Neural cell (in vitro differentiated cells): Measurements from ENCODE around the gene HSBP1. TPM values are rescaled to one million over a fixed set of nuclear protein-coding genes. Genes with fewer than 3 reads are reported as not detected.

ENCODE experiments used
- H2AFZ ChIP-seq: fragments of 200-600, 300-800 bp; sonication (generic), shearing (Covaris generic); 2 replicates; pipeline ENCODE4 v1.6.0; 2014; ENCODE audit warnings: low read depth, mild to moderate bottlenecking, antibody characterized with exemption, low read length, moderate library complexity
- H3F3A ChIP-seq: fragments of 200-600 bp; shearing (Covaris generic); 2 replicates; pipeline ENCODE4 v1.6.1; 2016; ENCODE audit warnings: mild to moderate bottlenecking, moderate library complexity, mixed read lengths, antibody characterized with exemption, low read length; ENCODE audit not compliant: insufficient read depth, poor library complexity, severe bottlenecking
- H3K27ac ChIP-seq: fragments of 200-600, 300-800 bp; sonication (generic), shearing (Covaris generic); 2 replicates; pipeline ENCODE4 v1.5.1; 2014; ENCODE audit warnings: mild to moderate bottlenecking, low read length, moderate library complexity
- H3K27me3 ChIP-seq: fragments of 300-800, 200-600 bp; sonication (generic), shearing (Covaris generic); 2 replicates; pipeline ENCODE4 v1.6.0; 2014; ENCODE audit warnings: mild to moderate bottlenecking, low read depth, low read length, moderate library complexity; ENCODE audit not compliant: insufficient read depth
- H3K36me3 ChIP-seq: fragments of 300-800, 200-600 bp; sonication (generic), shearing (Covaris generic); 2 replicates; pipeline ENCODE4 v1.5.1; 2014; ENCODE audit warnings: mild to moderate bottlenecking, antibody characterized with exemption, low read length, moderate library complexity; ENCODE audit not compliant: insufficient read depth
- H3K4me2 ChIP-seq: fragments of 300-800, 200-600 bp; sonication (generic), shearing (Covaris generic); 2 replicates; pipeline ENCODE4 v1.6.0; 2014; ENCODE audit warnings: mild to moderate bottlenecking, low read length
- H3K4me3 ChIP-seq: fragments of 300-800, 200-600 bp; sonication (generic), shearing (Covaris generic); 2 replicates; pipeline ENCODE4 v1.5.1; 2014; ENCODE audit warnings: mild to moderate bottlenecking, low read length, moderate library complexity
- H3K79me2 ChIP-seq: fragments of 200-600 bp; shearing (Covaris generic); replicated peaks from 2 replicates; pipeline ENCODE4 v1.6.0; 2014; ENCODE audit warnings: mild to moderate bottlenecking, low read length, moderate library complexity; ENCODE audit not compliant: insufficient read depth
- H3K9ac ChIP-seq: fragments of 300-800, 200-600 bp; sonication (generic), shearing (Covaris generic); 2 replicates; pipeline ENCODE4 v1.6.1; 2016; ENCODE audit warnings: mild to moderate bottlenecking, low read length, mixed read lengths
- H3K9me2 ChIP-seq: fragments of 200-600 bp; shearing (Covaris generic); 2 replicates; pipeline ENCODE4 v1.6.1; 2016; ENCODE audit warnings: mild to moderate bottlenecking, low read length, mixed read lengths; ENCODE audit not compliant: insufficient read depth
- H3K9me3 ChIP-seq: fragments of 200-600, 300-800 bp; sonication (generic), shearing (Covaris generic); 2 replicates; pipeline ENCODE4 v1.6.1; 2016; ENCODE audit warnings: mild to moderate bottlenecking, mixed run types, low read length, moderate library complexity, mixed read lengths
- H4K20me1 ChIP-seq: fragments of 200-600 bp; shearing (Covaris generic); 2 replicates; pipeline ENCODE4 v1.6.1; 2016; ENCODE audit warnings: mild to moderate bottlenecking, mixed run types; ENCODE audit not compliant: insufficient read depth
- CTCF ChIP-seq: fragments of 450-650 bp; IDR thresholded peaks from 2 replicates; pipeline ENCODE4 v1.5.1; 2014; ENCODE audit warnings: antibody characterized with exemption, mild to moderate bottlenecking, moderate library complexity; ENCODE audit not compliant: poor library complexity, severe bottlenecking
- MXI1 ChIP-seq: fragments of 450-650 bp; conservative IDR thresholded peaks from 2 replicates; pipeline ENCODE4 v1.6.1; 2014; ENCODE audit warnings: antibody characterized with exemption, mild to moderate bottlenecking; ENCODE audit not compliant: poor library complexity, severe bottlenecking
- POLR2AphosphoS5 ChIP-seq: IDR thresholded peaks from 2 replicates; pipeline ENCODE4 v1.6.1; 2012
- RAD21 ChIP-seq: fragments of 450-650 bp; conservative IDR thresholded peaks from 2 replicates; pipeline ENCODE4 v1.6.1; 2014; ENCODE audit warnings: antibody characterized with exemption, mild to moderate bottlenecking, moderate library complexity
- REST ChIP-seq: IDR thresholded peaks from 2 replicates; pipeline ENCODE4 v1.6.1; 2012; ENCODE audit warnings: borderline replicate concordance
- SMC3 ChIP-seq: fragments of 450-650 bp; conservative IDR thresholded peaks from 2 replicates; pipeline ENCODE4 v1.6.1; 2014; ENCODE audit warnings: antibody characterized with exemption, mild to moderate bottlenecking, moderate library complexity; ENCODE audit not compliant: poor library complexity
- TAF1 ChIP-seq: IDR thresholded peaks from 2 replicates; pipeline ENCODE4 v1.6.1; 2012; ENCODE audit warnings: low read depth
- polyA plus RNA-seq: library from polyadenylated mRNA; depleted of rRNA; stranded (reverse); fragments of >200 nt; gene quantifications from 2 replicates; pipeline ENCODE4 v1.2.3, GENCODE V29; 2014

HSBP1 gene
- polyA plus RNA-seq, 1 donor from 2014 or later: 158 TPM

DNA sequence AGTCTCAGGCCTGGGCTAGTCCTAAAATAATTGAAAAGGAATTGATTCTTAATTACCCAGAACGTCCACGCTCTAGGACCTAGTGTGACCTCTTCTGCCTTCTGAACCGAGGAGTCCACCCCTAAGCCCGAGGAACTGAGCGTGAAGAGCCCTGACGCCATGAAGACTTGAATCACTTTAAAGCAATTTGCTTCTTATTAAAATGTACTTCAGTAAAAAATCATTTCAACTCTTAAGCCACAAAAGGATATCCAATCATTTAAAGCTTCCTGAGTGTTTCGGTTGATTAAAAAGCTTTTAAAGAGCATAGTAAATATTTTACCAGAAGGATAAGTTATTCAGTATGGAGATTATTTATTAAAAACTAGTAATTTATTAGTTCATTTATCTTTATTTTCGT, 11.6 kb downstream of the HSBP1 start:
- Histone ChIP-seq H3K36me3 (no peaks in the 10 kb centered on the region), H3F3A (no peaks in the 10 kb centered on the region), H3K4me3 (no peak overlapping the region), H2AFZ (no peak overlapping the region), H3K9ac (no peak overlapping the region), H3K4me2 (no peak overlapping the region), H3K27ac (no peak overlapping the region), H3K27me3 (no peaks in the 10 kb centered on the region), H4K20me1 (no peaks in the 10 kb centered on the region), H3K79me2 (no peaks in the 10 kb centered on the region), H3K9me3 (no peaks in the 10 kb centered on the region), H3K9me2 (no peaks in the 10 kb centered on the region)
- TF ChIP-seq MXI1 (no peak), POLR2AphosphoS5 (no peak), REST (no peak), SMC3 (no peak)

GRCh38 chr16:83826146-83826913, 18.6 kb downstream of the HSBP1 start:
- Histone ChIP-seq H3K9me2 (no peaks in the 10 kb centered on the region), H3K36me3 (no peaks in the 10 kb centered on the region), H2AFZ (no peak overlapping the region), H4K20me1 (no peaks in the 10 kb centered on the region), H3K9ac (no peak overlapping the region), H3K27me3 (no peaks in the 10 kb centered on the region), H3K4me2 (no peak overlapping the region), H3K27ac (no peak overlapping the region), H3K4me3 (no peak overlapping the region), H3K79me2 (no peaks in the 10 kb centered on the region), H3F3A (no peaks in the 10 kb centered on the region), H3K9me3 (no peaks in the 10 kb centered on the region)
- TF ChIP-seq MXI1 (no peak), RAD21 (peak; percentile 67), CTCF (peak; percentile 72), SMC3 (peak; percentile 70), TAF1 (no peak), POLR2AphosphoS5 (no peak), REST (no peak)
